GM12872 (cell line): ENCODE results near the gene DCLK1.

Experiments used
- CTCF ChIP-seq: IDR thresholded peaks from 3 replicates; pipeline ENCODE4 v1.5.1; 2011; ENCODE audit warnings: low read depth, mild to moderate bottlenecking, low read length, moderate library complexity; ENCODE audit not compliant: insufficient read depth

DCLK1 gene

GRCh38 chr13:36057547-36057946, 73.6 kb downstream of the DCLK1 start:
- TF ChIP-seq CTCF = no peak

GRCh38 chr13:36057041-36057440, 74.1 kb downstream of the DCLK1 start:
- no peak for TF ChIP-seq CTCF

- no peak for TF ChIP-seq CTCF
Observed at GRCh38 chr13:36055366-36055765, 75.8 kb downstream of the DCLK1 start.

GRCh38 chr13:36054041-36054440, 77.1 kb downstream of the DCLK1 start:
- TF ChIP-seq CTCF = no peak

- TF ChIP-seq CTCF = no peak
Observed at GRCh38 chr13:36051082-36051481, 80.1 kb downstream of the DCLK1 start.

- TF ChIP-seq CTCF = no peak
Observed at GRCh38 chr13:36046672-36047071, 84.5 kb downstream of the DCLK1 start.

- TF ChIP-seq CTCF = no peak
Observed at GRCh38 chr13:36038785-36039555, 92.2 kb downstream of the DCLK1 start.
